HUES48 (cell line): ENCODE measurements around the gene ST6GALNAC6.

Experiments
- H3K27ac ChIP-seq: one replicate; pipeline ENCODE4 v1.7.0; 2013; ENCODE audit warnings: low read depth, low read length, inconsistent platforms
- H3K27me3 ChIP-seq: 2 replicates; pipeline ENCODE4 v1.6.1; 2013; ENCODE audit warnings: mild to moderate bottlenecking, low read length; ENCODE audit not compliant: control insufficient read depth, insufficient read depth
- H3K36me3 ChIP-seq: 2 replicates; pipeline ENCODE4 v1.6.1; 2013; ENCODE audit warnings: low read length; ENCODE audit not compliant: control insufficient read depth, insufficient read depth
- H3K4me1 ChIP-seq: 2 replicates; pipeline ENCODE4 v1.6.1; 2013; ENCODE audit warnings: mild to moderate bottlenecking, low read length; ENCODE audit not compliant: control insufficient read depth, insufficient read depth
- H3K4me3 ChIP-seq: 2 replicates; pipeline ENCODE4 v1.5.1; 2013; ENCODE audit warnings: mild to moderate bottlenecking, low read depth, low read length
- H3K9ac ChIP-seq: 2 replicates; pipeline ENCODE4 v1.6.1; 2013; ENCODE audit warnings: mild to moderate bottlenecking, low read depth, low read length, moderate library complexity
- H3K9me3 ChIP-seq: 2 replicates; pipeline ENCODE4 v1.6.1; 2013; ENCODE audit warnings: low read length; ENCODE audit not compliant: control insufficient read depth, insufficient read depth

ST6GALNAC6 gene

GRCh38 chr9:127869310-127870152, 29.9 kb downstream of the ST6GALNAC6 start:
- Histone ChIP-seq H3K9me3 (no peaks in the 10 kb centered on the region), H3K27me3 (no peaks in the 10 kb centered on the region), H3K9ac (no peak overlapping the region), H3K4me1 (no peaks in the 10 kb centered on the region), H3K27ac (no peak overlapping the region), H3K4me3 (no peak overlapping the region), H3K36me3 (no peaks in the 10 kb centered on the region)

GRCh38 chr9:127868278-127868902, 31.0 kb downstream of the ST6GALNAC6 start:
- H3K36me3 ChIP-seq: no peaks in the 10 kb centered on the region
- no peak overlapping the region for H3K27ac ChIP-seq
- no peak overlapping the region for H3K4me3 ChIP-seq
- no peaks in the 10 kb centered on the region for H3K4me1 ChIP-seq
- no peaks in the 10 kb centered on the region for H3K27me3 ChIP-seq
- no peaks in the 10 kb centered on the region for H3K9me3 ChIP-seq
- no peak overlapping the region for H3K9ac ChIP-seq

GRCh38 chr9:127867356-127868277, 31.8 kb downstream of the ST6GALNAC6 start:
- H3K4me3 ChIP-seq: no peak overlapping the region
- no peaks in the 10 kb centered on the region for H3K36me3 ChIP-seq
- no peaks in the 10 kb centered on the region for H3K27me3 ChIP-seq
- no peaks in the 10 kb centered on the region for H3K9me3 ChIP-seq
- H3K27ac ChIP-seq: no peak overlapping the region
- no peak overlapping the region for H3K9ac ChIP-seq
- H3K4me1 ChIP-seq: no peaks in the 10 kb centered on the region

- Histone ChIP-seq H3K4me1 (no peaks in the 10 kb centered on the region), H3K36me3 (no peaks in the 10 kb centered on the region), H3K4me3 (no peak overlapping the region), H3K9me3 (no peaks in the 10 kb centered on the region), H3K27me3 (no peaks in the 10 kb centered on the region), H3K27ac (no peak overlapping the region), H3K9ac (no peak overlapping the region)
Observed at GRCh38 chr9:127866535-127866934, 32.9 kb downstream of the ST6GALNAC6 start.

- Histone ChIP-seq H3K9ac (no peak overlapping the region), H3K4me1 (no peaks in the 10 kb centered on the region), H3K4me3 (no peak overlapping the region), H3K27ac (no peak overlapping the region), H3K27me3 (no peaks in the 10 kb centered on the region), H3K36me3 (no peaks in the 10 kb centered on the region), H3K9me3 (no peaks in the 10 kb centered on the region)
Observed at GRCh38 chr9:127865645-127866464, 33.5 kb downstream of the ST6GALNAC6 start.

GRCh38 chr9:127863191-127863621, 36.2 kb downstream of the ST6GALNAC6 start:
- no peak overlapping the region for H3K4me3 ChIP-seq
- no peak overlapping the region for H3K9ac ChIP-seq
- no peaks in the 10 kb centered on the region for H3K36me3 ChIP-seq
- H3K4me1 ChIP-seq: no peaks in the 10 kb centered on the region
- no peaks in the 10 kb centered on the region for H3K27me3 ChIP-seq
- no peaks in the 10 kb centered on the region for H3K9me3 ChIP-seq
- H3K27ac ChIP-seq: no peak overlapping the region

GRCh38 chr9:127862075-127863011, 37.1 kb downstream of the ST6GALNAC6 start:
- H3K4me3 ChIP-seq: no peak overlapping the region
- no peaks in the 10 kb centered on the region for H3K27me3 ChIP-seq
- no peaks in the 10 kb centered on the region for H3K9me3 ChIP-seq
- H3K36me3 ChIP-seq: no peaks in the 10 kb centered on the region
- no peak overlapping the region for H3K9ac ChIP-seq
- H3K4me1 ChIP-seq: no peaks in the 10 kb centered on the region
- no peak overlapping the region for H3K27ac ChIP-seq

- Histone ChIP-seq H3K36me3 (no peaks in the 10 kb centered on the region), H3K27me3 (no peaks in the 10 kb centered on the region), H3K9me3 (no peaks in the 10 kb centered on the region)
Observed at GRCh38 chr9:127860779-127861178, 38.6 kb downstream of the ST6GALNAC6 start.

GRCh38 chr9:127860260-127860659, 39.1 kb downstream of the ST6GALNAC6 start:
- H3K4me1 ChIP-seq: no peaks in the 10 kb centered on the region
- H3K9ac ChIP-seq: no peak overlapping the region
- H3K9me3 ChIP-seq: no peaks in the 10 kb centered on the region
- no peaks in the 10 kb centered on the region for H3K36me3 ChIP-seq
- H3K4me3 ChIP-seq: no peak overlapping the region
- no peak overlapping the region for H3K27ac ChIP-seq
- no peaks in the 10 kb centered on the region for H3K27me3 ChIP-seq

More at GRCh38 chr9:127860779-127861178, 38.6 kb downstream of the ST6GALNAC6 start:
- Histone ChIP-seq H3K9ac (no peak overlapping the region), H3K4me3 (no peak overlapping the region), H3K4me1 (no peaks in the 10 kb centered on the region), H3K27ac (no peak overlapping the region)
